Stimulated activated CD4-positive, alpha-beta T cell treated with anti-CD3 and anti-CD28 coated beads, Interleukin-15, amount 100 ng/mL, for 24 hours (primary cell): ENCODE results near the gene CCL3.
"Not testable (repeated sequence)": the region's sequence is repeated elsewhere in the genome, so short reads cannot be mapped to it uniquely, and the experiment has no call there.

Source experiments
- DNase-seq: peaks from one replicate; pipeline ENCODE4 v3.0.0-alpha.2; 2020

The CCL3 gene

DNA sequence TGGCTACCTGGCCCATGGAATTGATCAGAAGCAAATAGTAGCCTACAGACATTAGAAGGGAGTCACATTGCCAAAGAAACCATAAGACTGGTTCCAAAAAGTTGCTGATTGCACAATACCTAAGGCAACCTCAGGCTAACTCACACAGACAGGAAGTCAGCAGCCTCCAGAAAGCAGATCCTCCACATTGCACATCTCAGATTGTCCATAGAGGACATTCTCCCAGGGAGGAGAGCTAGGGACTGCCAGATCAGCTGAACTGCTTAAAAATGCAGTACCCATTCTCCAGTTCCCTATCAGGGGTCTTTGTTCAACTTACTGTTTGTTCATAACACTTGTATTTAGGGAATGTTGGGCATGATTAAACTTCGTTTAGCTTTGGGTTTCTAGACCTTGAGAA lies 4.2 kb downstream of the CCL3 start:
- no peak for DNase-seq

DNA sequence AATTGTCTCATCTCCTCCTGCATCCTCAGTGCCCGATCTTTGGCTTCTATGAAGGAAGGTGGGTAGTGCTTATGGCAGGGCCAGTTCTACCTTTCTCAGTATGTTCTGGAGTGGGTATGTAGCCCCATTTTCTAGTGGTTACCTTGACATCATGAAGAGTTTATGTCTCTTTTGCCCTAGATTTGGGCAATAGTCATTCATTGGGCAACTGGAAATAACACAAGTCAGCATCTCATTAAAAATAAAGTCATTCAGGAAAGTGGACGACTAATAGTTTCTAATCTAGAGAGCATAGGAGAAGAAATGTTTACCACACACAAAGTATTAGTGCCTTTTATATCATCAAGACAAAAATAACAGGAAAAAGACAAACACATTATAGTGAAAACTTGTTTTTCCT lies 6.3 kb downstream of the CCL3 start:
- not testable (repeated sequence) for DNase-seq

GRCh38 chr17:36082482-36083120 lies 7.3 kb downstream of the CCL3 start:
- peak; percentile 53 for DNase-seq

DNA sequence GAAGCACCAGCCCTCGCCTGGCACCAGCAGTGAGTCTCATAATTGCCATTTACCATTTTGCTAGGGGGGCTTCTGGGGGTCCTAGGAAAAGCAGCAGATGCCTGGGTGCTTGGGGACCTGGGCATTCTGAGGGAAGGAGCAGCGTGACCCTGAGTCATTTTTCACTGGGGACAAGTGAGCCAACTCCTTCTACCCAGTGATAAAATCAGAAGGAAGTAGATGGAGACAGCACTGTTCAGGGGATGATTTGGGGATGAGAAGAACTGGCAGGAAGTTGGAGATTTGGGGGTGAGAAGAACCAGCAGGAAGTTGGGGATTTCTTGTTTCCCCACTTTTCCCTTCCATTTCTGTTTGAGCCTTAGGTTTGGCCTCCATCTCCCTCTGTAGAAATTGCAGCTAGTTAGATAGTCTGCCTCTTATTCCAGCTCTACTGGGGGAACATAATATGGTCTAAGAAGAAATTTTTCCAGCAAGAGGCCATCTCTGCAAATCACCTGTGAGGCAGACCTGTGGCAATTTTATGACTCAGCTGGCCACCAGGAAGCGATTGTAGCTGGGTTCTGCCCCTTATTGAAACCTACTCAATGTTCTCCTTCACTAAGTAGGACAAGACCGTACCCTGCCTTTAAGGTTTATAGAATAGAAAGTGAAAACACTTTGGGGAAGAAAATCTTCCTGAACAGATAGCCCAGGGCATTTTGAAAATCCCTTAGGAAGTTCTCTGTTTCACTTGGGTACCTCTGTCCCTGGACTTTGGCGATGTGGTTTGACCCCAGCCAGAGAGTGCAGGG lies 8.1 kb downstream of the CCL3 start:
- DNase-seq = not testable (repeated sequence)

- no peak for DNase-seq
Observed at GRCh38 chr17:36074365-36074764, 15.6 kb downstream of the CCL3 start.

DNA sequence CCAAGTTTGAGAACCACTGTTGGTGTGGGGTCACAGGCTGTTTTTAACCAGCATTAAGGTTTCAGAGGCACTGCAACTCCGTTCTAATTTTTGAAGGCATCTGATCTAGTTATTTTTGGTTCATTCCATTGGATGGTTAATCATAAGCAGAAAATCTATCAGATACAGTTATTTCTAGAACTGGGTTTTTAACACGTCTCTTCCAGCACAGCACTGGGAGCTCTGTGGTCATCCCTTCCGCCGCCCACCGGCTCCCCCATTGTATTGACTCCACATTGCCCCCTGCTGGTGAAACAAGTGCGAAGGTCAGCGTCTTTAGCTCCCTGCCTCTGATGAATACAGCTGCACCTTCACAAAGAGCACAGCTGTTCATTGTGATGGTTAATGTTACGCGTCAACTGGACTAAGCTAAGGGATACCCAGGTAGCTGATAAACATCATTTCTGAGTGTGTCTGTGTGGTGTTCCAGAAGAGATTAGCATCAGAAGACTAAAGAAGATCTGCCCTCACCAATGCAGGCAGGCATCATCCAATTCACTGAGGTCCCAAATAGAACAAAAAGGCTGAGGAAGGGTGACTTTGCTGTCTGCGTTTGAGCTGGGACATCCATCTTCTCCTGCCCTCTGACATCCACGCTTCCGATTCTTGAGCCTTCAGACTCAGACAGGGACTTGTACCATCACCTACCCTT lies 17.4 kb downstream of the CCL3 start:
- peak; percentile 86 for DNase-seq

GRCh38 chr17:36071751-36072150 lies 18.2 kb downstream of the CCL3 start:
- no peak for DNase-seq

GRCh38 chr17:36070427-36070826 lies 19.5 kb downstream of the CCL3 start:
- no peak for DNase-seq

GRCh38 chr17:36069136-36069535 lies 20.8 kb downstream of the CCL3 start:
- no peak for DNase-seq

DNA sequence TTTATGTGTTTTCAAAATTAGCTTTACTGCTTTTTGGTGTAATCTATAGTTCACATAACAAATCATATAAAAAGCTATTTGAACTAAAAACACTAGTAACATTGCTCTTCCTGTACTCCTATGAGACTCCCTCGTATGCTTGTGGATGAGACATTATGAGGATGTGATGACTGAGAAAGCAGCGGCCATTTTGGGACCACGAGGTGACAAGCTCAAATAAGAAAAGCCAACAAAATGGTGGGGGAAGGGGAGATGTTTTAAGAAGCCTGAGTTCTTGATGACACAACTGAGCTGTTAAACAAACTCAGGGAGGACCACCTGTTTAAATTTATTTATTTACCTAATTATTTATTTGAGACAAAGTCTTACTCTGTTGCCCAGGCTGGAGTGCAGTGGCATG lies 21.4 kb downstream of the CCL3 start:
- no peak for DNase-seq

- no peak for DNase-seq
Observed at GRCh38 chr17:36066365-36066985, 23.5 kb downstream of the CCL3 start.

DNA sequence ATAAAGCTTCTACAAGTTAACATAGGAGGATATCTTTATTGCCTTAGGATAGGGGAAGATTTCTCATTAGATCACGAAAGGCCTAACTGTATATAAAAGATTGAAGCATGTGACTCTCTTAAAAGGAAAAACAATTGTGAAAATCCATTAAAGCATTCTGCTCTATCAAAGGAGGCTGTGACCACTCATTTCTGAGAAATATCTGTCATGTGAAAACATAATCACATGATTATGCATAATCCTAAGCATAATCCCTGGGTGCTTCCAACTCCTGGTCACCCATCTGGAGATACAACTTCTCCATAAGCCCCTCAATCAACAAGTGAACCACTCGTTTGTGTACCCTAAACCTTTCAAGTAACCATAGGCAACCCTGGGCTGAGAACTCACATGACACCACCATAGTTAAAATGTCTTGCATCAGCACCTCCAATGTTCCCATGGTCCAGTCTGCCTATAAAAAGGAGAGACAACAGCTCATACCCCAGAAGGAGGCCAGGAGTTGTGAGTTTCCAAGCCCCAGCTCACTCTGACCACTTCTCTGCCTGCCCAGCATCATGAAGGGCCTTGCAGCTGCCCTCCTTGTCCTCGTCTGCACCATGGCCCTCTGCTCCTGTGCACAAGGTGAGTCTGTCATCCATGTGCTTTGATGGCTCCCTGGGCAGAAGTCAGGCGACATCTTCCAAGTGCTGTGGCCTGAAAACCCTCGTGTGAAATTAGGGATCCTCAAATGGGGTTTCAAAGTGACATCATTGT lies 26.0 kb downstream of the CCL3 start, which contains the start of gene CCL18:
Gene CCL18 (plus strand): TSS at position 487 of the 756 bp plus-strand sequence. CDS start 71 bp downstream, at position 558.
- DNase-seq = no peak

DNA sequence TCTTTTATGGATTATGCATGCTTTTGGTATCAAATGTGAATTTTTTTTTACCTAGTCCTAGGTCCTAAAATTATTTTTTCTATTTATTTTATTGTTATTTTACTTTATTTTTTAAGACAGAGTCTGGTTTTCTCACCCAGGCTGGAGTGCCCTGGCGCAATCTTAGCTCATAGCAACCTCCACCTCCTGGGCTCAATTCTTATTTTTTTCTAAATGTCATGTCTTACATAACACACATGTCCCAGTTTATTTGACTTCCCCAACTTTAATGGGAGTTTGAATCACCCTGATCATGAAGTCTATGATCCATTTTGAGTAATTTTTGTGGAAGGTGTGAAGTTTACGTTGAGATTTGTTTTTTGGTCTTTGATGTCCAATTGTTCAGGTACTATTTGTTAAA lies 29.1 kb downstream of the CCL3 start:
- no peak for DNase-seq

DNA sequence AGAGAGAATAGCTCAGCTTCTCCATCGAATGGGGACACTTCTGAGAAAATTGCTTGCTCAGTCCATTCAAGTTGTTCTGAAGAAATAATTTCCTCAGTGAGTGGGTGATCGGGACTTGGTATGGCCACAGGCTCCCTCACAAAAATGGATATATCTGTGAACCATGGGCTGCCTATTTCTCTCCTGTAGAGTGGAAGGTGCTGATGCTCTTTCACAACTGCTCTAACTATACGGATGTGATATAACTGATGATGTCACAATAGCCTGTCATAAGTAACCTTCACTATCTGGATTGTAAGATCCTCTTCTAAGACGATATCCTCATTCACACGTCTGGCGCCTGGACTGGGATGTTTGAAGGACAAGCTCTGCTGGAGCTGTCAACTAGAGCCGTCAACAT lies 30.5 kb downstream of the CCL3 start:
- DNase-seq = no peak

GRCh38 chr17:36057911-36058310 lies 32.0 kb downstream of the CCL3 start:
- no peak for DNase-seq

DNA sequence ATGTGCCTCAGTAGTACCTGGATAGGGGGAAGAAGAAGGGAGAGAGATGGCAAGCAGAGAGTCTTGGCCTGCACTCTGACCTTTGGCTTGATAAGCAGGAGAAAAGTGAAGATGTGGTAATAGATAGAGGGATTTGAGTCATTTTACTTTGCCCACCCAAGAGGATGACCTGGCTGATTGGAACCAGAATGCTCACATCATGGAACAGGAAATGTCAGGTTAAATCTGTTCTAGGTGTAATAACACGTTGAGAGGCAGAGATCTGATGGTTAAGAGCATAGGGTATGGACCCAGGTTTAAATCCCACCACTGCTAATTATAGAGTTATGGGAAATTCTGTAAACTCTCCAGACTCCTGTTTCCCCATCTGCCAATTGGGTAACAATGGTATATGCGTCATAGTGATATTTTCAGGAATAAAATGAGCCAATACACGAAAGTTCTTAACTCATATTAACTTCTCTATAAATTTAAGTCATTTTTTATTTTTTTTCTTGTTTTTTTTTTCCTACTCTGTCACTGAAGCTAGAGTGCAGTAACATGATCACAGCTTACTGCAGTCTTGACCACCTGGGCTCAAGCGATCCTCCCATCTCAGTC lies 33.9 kb downstream of the CCL3 start:
- DNase-seq = no peak

- DNase-seq = no peak
Observed at GRCh38 chr17:36055171-36055570, 34.8 kb downstream of the CCL3 start.

- DNase-seq = no peak
Observed at GRCh38 chr17:36049643-36050042, 40.3 kb downstream of the CCL3 start.

DNA sequence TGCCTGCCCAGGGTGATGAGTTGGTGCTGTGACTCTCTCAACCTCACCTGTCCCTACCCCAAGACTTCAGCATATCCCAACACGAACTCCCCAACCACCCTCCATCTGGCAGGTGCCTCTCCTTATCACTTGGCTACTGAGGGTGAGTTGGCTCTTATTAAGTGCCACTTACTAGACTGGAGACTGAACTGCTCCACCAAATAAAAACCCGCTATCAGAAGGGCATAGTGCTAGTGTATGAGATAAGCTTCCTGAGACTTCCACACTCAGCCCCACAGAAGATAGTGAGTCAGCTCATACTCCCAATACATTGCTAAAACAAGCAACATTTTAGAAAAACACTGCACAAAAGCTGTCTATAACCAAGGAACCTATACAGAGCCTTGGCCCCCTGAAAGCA lies 41.9 kb downstream of the CCL3 start:
- DNase-seq = no peak
